Activated CD8-positive, alpha-beta T cell treated with anti-CD3 and anti-CD28 coated beads, Interleukin-2, amount 10 ng/mL, durations not matched to agents 7 days and 5 days (primary cell): Measurements from ENCODE around the gene CHCHD5. TPM values are rescaled to one million over a fixed set of nuclear protein-coding genes. Genes with fewer than 3 reads are reported as not detected.

ENCODE experiments used
- ATAC-seq: fragments of 150-1000 bp; cut with Tn5 transposase; one replicate; pipeline ENCODE4 v1.10.0; 2021; ENCODE audit warnings: moderate library complexity
- CTCF ChIA-PET: fragments of 350-600 bp; sonication (Branson Sonifier 250); formaldehyde crosslinking; loops from one replicate; lab custom pipeline; 2021; ENCODE audit warnings: antibody characterized with exemption; lab: Charles Lee
- POLR2A ChIA-PET: fragments of 350-600 bp; sonication (Branson Sonifier 250); formaldehyde crosslinking; loops from one replicate; lab custom pipeline; 2021; ENCODE audit warnings: antibody characterized with exemption; lab: Charles Lee
- DNase-seq: peaks from one replicate; pipeline ENCODE4 v3.0.0-alpha.2; 2020
- H3K27ac Mint-ChIP-seq: one replicate; pipeline ENCODE4 v1.8.0; 2021; ENCODE audit warnings: mild to moderate bottlenecking, mixed read lengths
- H3K27me3 Mint-ChIP-seq: one replicate; pipeline ENCODE4 v1.8.0; 2021; ENCODE audit warnings: low read depth, mixed read lengths
- H3K36me3 Mint-ChIP-seq: one replicate; pipeline ENCODE4 v1.8.0; 2021; ENCODE audit warnings: low read depth, mixed read lengths
- H3K4me1 Mint-ChIP-seq: one replicate; pipeline ENCODE4 v1.8.0; 2021; ENCODE audit warnings: low read depth, mixed read lengths
- H3K4me3 Mint-ChIP-seq: one replicate; pipeline ENCODE4 v1.8.0; 2021; ENCODE audit warnings: mild to moderate bottlenecking, mixed read lengths
- H3K9me3 Mint-ChIP-seq: one replicate; pipeline ENCODE4 v1.8.0; 2022; ENCODE audit warnings: mixed read lengths; ENCODE audit not compliant: insufficient read depth
- total RNA-seq, 2 experiments: library from RNA; stranded (reverse); gene quantifications; one replicate each; pipeline ENCODE4 v1.2.3, GENCODE V29; 2021

CHCHD5 gene
- total RNA-seq, 2 experiments from 2014 or later: 32.4 to 35.4 TPM

DNA sequence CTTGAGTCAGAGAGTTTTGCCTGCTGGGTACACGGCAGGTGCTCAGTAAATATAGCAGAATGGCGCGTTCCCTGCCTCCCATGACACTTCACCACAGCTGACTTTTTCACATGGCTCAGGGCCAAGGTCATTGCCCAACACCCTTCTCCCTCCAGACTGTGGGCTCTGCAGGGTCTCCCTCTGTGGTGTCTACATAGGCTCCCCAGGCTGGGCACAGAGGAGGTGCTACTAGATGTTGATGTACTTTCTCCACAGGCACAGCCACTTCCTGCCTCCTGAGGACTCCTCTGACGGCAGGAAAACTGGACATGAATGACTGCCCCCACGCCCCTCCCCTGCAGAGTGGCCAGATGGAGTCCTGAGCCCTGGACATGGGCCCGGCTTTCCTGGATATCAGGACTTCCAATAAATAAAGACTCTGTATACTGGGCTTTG is 4.2 kb downstream of the CHCHD5 start:
- no peak overlapping the region for H3K4me3 Mint-ChIP-seq
- no peaks in the 10 kb centered on the region for H3K9me3 Mint-ChIP-seq
- ChIA-PET POLR2A (no interaction called here), CTCF (interaction anchor here (1.9 kb wide), 1 partner anchor 11 kb away, joined by 7 read pairs; no protein-coding TSS in a partner anchor)
- H3K27me3 Mint-ChIP-seq: no peaks in the 10 kb centered on the region
- H3K36me3 Mint-ChIP-seq: peaks cover 22% of the 10 kb centered on the region
- ATAC-seq (no peak), DNase-seq (no peak)
- no peak overlapping the region for H3K27ac Mint-ChIP-seq
- H3K4me1 Mint-ChIP-seq: peaks cover 17% of the 10 kb centered on the region

DNA sequence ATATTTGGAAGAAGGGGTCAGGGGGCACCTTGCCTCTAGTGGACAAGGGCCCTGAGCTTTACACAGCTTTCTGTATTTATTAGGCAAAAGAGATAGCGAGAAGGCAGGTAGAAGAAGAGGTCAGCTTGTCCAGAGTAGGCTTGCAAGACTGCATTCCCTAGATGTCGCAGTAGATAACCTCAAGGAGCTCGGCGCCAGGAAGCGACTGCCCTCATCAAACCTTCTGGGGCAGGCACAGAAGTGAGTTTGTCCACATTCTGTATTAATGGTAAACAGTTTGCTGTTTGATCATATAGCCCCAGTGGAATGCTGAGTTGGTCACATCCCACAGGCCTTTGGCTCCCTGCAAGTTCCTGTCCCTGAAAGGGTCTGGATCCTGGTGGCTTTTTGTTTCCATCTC is 7.0 kb downstream of the CHCHD5 start:
- Mint-ChIP-seq H3K27ac (no peak overlapping the region), H3K9me3 (no peaks in the 10 kb centered on the region), H3K4me3 (no peak overlapping the region), H3K36me3 (peaks cover 18% of the 10 kb centered on the region), H3K27me3 (no peaks in the 10 kb centered on the region), H3K4me1 (peaks cover 3% of the 10 kb centered on the region)
- DNase-seq (no peak), ATAC-seq (no peak)
- POLR2A ChIA-PET: no interaction called here
- CTCF ChIA-PET: interaction anchor here (1.2 to 1.4 kb wide), 2 partner anchors 9 to 135 kb away, joined by 4 to 8 read pairs; no protein-coding TSS in a partner anchor

DNA sequence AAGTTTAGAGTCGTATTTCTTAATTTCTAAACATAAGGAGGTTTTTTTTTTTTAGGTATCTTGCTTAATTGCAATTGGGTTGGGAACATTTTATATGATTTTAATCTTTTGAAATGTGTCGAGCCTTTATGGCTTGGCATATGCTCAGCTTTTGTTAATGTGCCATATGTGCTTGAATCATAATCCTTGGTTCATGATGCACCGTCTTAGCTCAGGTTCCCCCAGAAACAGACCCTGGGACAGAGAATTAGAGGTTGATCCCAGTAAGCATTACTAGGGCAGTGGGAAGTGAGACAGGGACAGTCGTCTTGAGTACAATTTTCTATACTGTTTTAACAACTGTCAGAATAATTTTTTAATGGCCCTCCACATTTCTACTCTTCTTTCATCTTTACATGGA is 9.3 kb downstream of the CHCHD5 start:
- Mint-ChIP-seq H3K4me1 (no peaks in the 10 kb centered on the region), H3K9me3 (no peaks in the 10 kb centered on the region), H3K36me3 (peaks cover 3% of the 10 kb centered on the region), H3K27me3 (no peaks in the 10 kb centered on the region), H3K27ac (no peak overlapping the region), H3K4me3 (no peak overlapping the region)
- no peak for DNase-seq
- ChIA-PET CTCF (interaction anchor here (1.7 kb wide), 1 partner anchor 132 kb away, joined by 6 read pairs; no protein-coding TSS in a partner anchor), POLR2A (no interaction called here)
- no peak for ATAC-seq

DNA sequence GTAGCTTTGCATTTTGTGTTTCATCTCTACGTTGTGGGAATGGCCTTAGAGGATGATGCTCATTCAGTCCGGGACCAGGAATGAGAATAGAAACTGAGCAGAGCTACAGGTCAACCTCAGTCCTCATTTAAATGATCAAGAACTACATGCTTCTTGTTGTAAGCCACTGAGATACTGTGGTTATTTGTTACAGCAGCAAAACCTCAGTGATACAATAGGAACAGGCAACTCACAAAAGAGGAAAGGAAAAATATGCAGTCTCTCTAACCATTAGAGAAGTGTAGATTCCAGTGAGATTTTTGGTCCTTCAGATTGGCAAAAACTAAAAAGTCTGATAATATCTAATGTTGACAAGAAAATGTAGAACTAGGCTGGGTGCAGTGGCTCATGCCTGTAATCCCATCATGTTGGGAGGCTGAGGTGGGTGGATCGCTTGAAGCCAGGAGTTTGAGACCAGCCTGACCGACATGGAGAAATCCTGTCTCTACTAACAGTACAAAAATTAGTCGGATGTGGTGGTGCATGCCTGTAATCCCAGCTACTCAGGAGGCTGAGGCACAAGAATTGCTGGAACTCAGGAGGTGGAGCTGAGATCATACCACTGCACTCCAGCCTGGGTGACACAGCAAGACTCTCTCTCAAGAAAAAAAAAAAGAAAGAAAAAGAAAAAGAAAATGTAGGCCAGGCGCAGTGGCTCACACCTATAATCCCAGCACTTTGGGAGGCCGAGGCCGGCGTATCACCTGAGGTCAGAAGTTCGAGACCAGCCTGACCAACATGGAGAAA is 13.3 kb downstream of the CHCHD5 start:
- DNase-seq: no peak
- Mint-ChIP-seq H3K27ac (no peak overlapping the region), H3K4me3 (no peak overlapping the region), H3K27me3 (no peaks in the 10 kb centered on the region), H3K36me3 (no peaks in the 10 kb centered on the region), H3K9me3 (no peaks in the 10 kb centered on the region), H3K4me1 (peaks cover 5% of the 10 kb centered on the region)
- no peak for ATAC-seq
- POLR2A ChIA-PET: no interaction called here
- CTCF ChIA-PET: interaction anchor here (0.8 to 3.3 kb wide), 3 partner anchors 93 to 344 kb away, joined by 3 to 18 read pairs (median 3); no protein-coding TSS in a partner anchor

DNA sequence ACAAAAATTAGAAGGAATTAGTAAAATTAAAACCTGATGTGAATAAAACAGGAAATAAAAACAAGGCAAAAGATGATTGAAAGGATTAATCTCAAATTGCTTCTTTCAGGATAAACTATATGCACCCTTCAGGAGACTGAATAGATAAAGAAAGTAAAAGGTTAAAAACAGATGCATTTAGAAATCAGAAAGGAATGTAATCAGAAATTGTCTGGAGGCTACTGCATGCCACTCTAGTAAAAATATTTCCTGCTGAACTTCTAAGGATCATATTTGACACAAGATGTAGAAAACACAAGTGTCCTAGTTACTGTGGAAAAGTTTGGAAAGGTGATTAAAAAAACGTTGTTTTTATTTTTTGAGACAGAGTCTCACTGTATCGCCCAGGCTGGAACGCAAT is 16.2 kb downstream of the CHCHD5 start:
- ChIA-PET CTCF (interaction anchor here (0.9 to 2.3 kb wide), 23 partner anchors 9 to 341 kb away, joined by 3 to 80 read pairs (median 5); partner anchors contain the start of gene SLC20A1), POLR2A (no interaction called here)
- Mint-ChIP-seq H3K36me3 (no peaks in the 10 kb centered on the region), H3K9me3 (no peaks in the 10 kb centered on the region), H3K27me3 (no peaks in the 10 kb centered on the region), H3K4me3 (no peak overlapping the region), H3K27ac (no peak overlapping the region), H3K4me1 (peaks cover 5% of the 10 kb centered on the region)
- no peak for DNase-seq
- ATAC-seq: no peak

DNA sequence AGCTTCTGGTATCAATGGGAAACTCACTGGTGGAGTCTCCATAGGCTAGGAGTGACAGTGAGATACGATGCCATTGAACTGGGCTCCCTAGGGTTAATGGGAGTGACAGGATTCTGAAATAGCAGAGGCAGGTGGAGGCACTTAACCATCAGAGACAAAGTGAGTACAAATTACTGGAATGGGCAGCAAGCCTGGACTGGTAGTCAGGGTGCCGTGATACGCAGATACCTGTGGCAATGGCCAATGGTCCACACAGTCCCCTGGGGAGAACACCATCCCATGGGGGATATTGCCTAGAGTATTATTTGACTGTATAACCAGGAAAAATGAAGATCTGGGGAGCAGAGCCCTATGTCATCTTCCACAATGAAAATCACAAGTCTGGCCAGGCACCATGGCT is 17.3 kb downstream of the CHCHD5 start:
- ChIA-PET POLR2A (interaction anchor here (0.6 kb wide), 1 partner anchor 23 kb away, joined by 3 read pairs; no protein-coding TSS in a partner anchor), CTCF (interaction anchor here (0.7 to 2.3 kb wide), 4 partner anchors 89 to 126 kb away, joined by 3 to 80 read pairs (median 6); no protein-coding TSS in a partner anchor)
- H3K4me1 Mint-ChIP-seq: peaks cover 5% of the 10 kb centered on the region
- H3K36me3 Mint-ChIP-seq: no peaks in the 10 kb centered on the region
- DNase-seq (no peak), ATAC-seq (no peak)
- H3K27ac Mint-ChIP-seq: no peak overlapping the region
- H3K27me3 Mint-ChIP-seq: no peaks in the 10 kb centered on the region
- no peak overlapping the region for H3K4me3 Mint-ChIP-seq
- H3K9me3 Mint-ChIP-seq: no peaks in the 10 kb centered on the region

DNA sequence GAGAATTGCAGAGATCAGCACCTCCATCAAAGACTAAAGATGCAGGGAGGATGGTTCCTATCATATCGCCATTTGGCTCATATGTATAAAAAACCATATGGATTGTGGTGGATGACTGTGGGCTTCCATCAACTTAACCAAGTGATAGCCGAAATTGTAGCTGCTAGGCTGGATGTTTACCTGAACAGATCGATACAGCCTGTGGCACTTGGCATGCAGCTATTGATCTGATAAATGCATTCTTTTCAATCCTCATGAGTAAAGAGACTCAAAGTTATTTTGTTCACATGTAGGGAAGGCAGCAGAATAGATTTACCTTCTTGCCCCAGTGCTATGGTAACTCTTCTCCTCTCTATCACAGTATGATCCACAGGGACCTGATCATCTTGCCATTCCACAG is 18.5 kb downstream of the CHCHD5 start:
- no peak for ATAC-seq
- Mint-ChIP-seq H3K27me3 (no peaks in the 10 kb centered on the region), H3K4me3 (no peak overlapping the region), H3K36me3 (no peaks in the 10 kb centered on the region), H3K27ac (no peak overlapping the region), H3K4me1 (peaks cover 5% of the 10 kb centered on the region), H3K9me3 (no peaks in the 10 kb centered on the region)
- ChIA-PET POLR2A (interaction anchor here (0.8 kb wide), 1 partner anchor 122 kb away, joined by 4 read pairs; no protein-coding TSS in a partner anchor), CTCF (interaction anchor here (1.0 to 3.2 kb wide), 4 partner anchors 81 to 124 kb away, joined by 3 to 15 read pairs (median 6); no protein-coding TSS in a partner anchor)
- no peak for DNase-seq

DNA sequence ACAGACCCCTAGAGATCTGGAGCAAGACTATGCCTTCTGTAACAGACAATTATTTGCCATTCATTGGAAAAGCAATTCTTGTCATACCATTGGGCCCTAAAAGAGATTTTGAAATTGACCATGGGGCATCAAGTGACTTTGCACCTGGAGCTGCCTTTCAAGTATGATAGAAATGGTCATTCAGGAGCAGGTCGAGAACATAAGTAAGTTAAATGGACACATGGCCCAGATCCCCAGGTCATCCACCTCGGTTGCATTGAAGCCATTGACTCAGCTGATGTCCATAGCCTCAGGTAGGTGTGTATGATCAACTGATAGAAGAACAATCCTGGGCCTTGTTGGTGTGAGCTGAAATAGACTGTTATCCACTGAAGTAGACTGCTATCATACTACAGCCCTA is 19.3 kb downstream of the CHCHD5 start:
- no peaks in the 10 kb centered on the region for H3K36me3 Mint-ChIP-seq
- H3K9me3 Mint-ChIP-seq: no peaks in the 10 kb centered on the region
- H3K4me1 Mint-ChIP-seq: peaks cover 5% of the 10 kb centered on the region
- no peak overlapping the region for H3K4me3 Mint-ChIP-seq
- no peak overlapping the region for H3K27ac Mint-ChIP-seq
- CTCF ChIA-PET: interaction anchor here (1.0 to 3.2 kb wide), 5 partner anchors 17 to 123 kb away, joined by 3 to 15 read pairs (median 5); no protein-coding TSS in a partner anchor
- POLR2A ChIA-PET: interaction anchor here (0.8 kb wide), 2 partner anchors 104 to 121 kb away, joined by 3 to 4 read pairs; no protein-coding TSS in a partner anchor
- ATAC-seq (no peak), DNase-seq (no peak)
- no peaks in the 10 kb centered on the region for H3K27me3 Mint-ChIP-seq

DNA sequence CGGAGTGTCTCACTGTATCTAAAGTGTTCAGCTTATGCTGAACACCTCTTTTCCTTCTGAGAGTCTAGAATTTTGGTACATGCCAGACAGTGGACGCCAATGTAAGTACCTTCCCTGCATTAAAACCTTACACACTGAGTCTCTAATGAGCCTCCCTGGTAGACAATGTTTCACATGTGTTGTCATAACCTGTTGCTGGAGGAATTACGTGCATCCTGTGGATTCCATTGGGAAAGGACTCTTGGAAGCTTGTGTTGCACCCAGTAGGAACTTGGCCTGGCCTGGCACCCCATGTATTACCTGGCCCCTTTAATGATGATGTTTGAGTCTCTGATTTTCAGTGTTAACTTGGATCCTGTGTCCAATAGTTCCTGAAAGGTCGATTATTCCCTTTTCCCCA is 20.5 kb downstream of the CHCHD5 start:
- peaks cover under 1% of the 10 kb centered on the region for H3K27me3 Mint-ChIP-seq
- no peak for ATAC-seq
- H3K9me3 Mint-ChIP-seq: no peaks in the 10 kb centered on the region
- no peaks in the 10 kb centered on the region for H3K36me3 Mint-ChIP-seq
- no peak overlapping the region for H3K27ac Mint-ChIP-seq
- no peak overlapping the region for H3K4me3 Mint-ChIP-seq
- POLR2A ChIA-PET: no interaction called here
- no peak for DNase-seq
- H3K4me1 Mint-ChIP-seq: peaks cover 3% of the 10 kb centered on the region
- CTCF ChIA-PET: interaction anchor here (0.6 to 3.2 kb wide), 5 partner anchors 16 to 142 kb away, joined by 3 to 15 read pairs (median 5); no protein-coding TSS in a partner anchor

DNA sequence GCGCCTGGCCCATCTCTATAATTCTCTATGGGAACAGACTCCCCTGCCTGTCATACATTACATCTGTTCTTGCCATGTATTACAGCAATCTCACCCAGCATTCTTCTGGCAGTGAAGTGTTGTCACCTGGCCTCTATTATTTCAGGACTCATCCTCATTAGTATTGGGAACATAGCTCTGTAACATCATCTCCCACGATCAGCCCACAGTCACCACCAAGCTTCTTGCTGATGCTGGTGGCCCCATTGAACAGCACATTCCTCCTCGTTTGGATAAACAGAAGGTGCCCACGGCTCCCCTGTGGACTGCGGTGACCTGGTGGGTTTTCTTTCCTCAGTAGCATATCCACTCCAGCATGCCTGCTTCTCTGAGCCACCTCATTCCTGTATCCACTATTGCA is 21.5 kb downstream of the CHCHD5 start:
- DNase-seq: no peak
- Mint-ChIP-seq H3K36me3 (no peaks in the 10 kb centered on the region), H3K9me3 (no peaks in the 10 kb centered on the region), H3K27ac (no peak overlapping the region), H3K27me3 (peaks cover 10% of the 10 kb centered on the region), H3K4me3 (no peak overlapping the region), H3K4me1 (no peaks in the 10 kb centered on the region)
- ChIA-PET POLR2A (no interaction called here), CTCF (interaction anchor here (3.2 kb wide), 1 partner anchor 121 kb away, joined by 15 read pairs; no protein-coding TSS in a partner anchor)
- ATAC-seq: no peak

DNA sequence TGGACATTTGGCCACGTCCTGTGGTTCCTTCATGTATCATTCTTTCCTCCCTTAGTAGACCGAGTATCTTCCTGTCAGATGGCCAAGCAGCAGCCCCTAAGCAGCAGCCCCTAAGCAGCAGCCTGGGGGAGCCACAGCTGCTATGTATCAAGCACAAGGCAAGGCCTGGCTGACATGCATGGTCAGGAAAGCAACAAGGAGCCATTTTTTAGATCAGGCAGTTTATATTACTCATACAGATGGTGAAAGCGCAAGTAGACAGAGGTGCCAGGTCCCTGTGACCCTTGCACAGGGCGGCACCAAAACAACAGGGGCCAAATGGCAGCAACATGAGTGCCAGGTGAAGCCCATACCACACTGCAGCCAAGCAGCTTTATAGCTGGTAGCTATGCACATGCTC is 22.1 kb downstream of the CHCHD5 start:
- H3K27ac Mint-ChIP-seq: no peak overlapping the region
- no peak for ATAC-seq

More for the DNA sequence above, 22.1 kb downstream of the CHCHD5 start:
- Mint-ChIP-seq H3K4me3 (no peak overlapping the region), H3K27me3 (peaks cover 16% of the 10 kb centered on the region), H3K9me3 (no peaks in the 10 kb centered on the region), H3K36me3 (no peaks in the 10 kb centered on the region), H3K4me1 (no peaks in the 10 kb centered on the region)
- ChIA-PET CTCF (interaction anchor here (1.0 kb wide), 1 partner anchor 120 kb away, joined by 3 read pairs; no protein-coding TSS in a partner anchor), POLR2A (no interaction called here)
- DNase-seq: no peak
